Mammary epithelial cell (primary cell): Measurements from ENCODE around the gene AQP9.

Source experiments
- CTCF ChIP-seq, 2 donors: IDR thresholded peaks in 1 of 2; conservative IDR thresholded peaks in 1 of 2; 2 replicates each; pipeline ENCODE4 v1.5.1; 2011 to 2012; ENCODE audit warnings: inconsistent platforms in 2 of 2, low read length in 2 of 2, mild to moderate bottlenecking in 2 of 2, control low read depth in 1 of 2, low read depth in 1 of 2; ENCODE audit not compliant: insufficient read depth in 1 of 2; ENCODE audit errors: extremely low read depth in 1 of 2
- EZH2 ChIP-seq: IDR thresholded peaks from 2 replicates; pipeline ENCODE4 v1.6.1; 2012; ENCODE audit warnings: low read length, inconsistent platforms, borderline replicate concordance

- no peak for TF ChIP-seq CTCF (conservative IDR thresholded peaks at IDR 0.05 in 1 of 2, IDR thresholded peaks at IDR 0.05 in 1 of 2; ENCODE audit: extremely low read depth in 1 of 2, insufficient read depth in 1 of 2, low read depth in 1 of 2, low read length in 2 of 2)
- TF ChIP-seq EZH2 = no peak
Observed at GRCh38 chr15:58206151-58206550, 68.0 kb downstream of the AQP9 start.
